KOPT-K1 (cell line): ENCODE measurements around the gene SIT1.
"Not testable (repeated sequence)": the region's sequence is repeated elsewhere in the genome, so short reads cannot be mapped to it uniquely, and the experiment has no call there.

Source experiments
- H3K27ac ChIP-seq: fragments of 200-600 bp; sonication (generic); 2 replicates; pipeline ENCODE4 v1.5.1; 2016; ENCODE audit warnings: antibody characterized with exemption, mild to moderate bottlenecking, low read depth, low read length; ENCODE audit not compliant: poor library complexity, severe bottlenecking
- H3K36me3 ChIP-seq: fragments of 200-600 bp; sonication (generic); 2 replicates; pipeline ENCODE4 v1.5.1; 2017; ENCODE audit warnings: antibody characterized with exemption, mild to moderate bottlenecking, low read length, moderate library complexity; ENCODE audit not compliant: insufficient read depth
- H3K9me3 ChIP-seq: fragments of 200-600 bp; sonication (generic); 2 replicates; pipeline ENCODE4 v1.5.1; 2017; ENCODE audit warnings: antibody characterized with exemption, low read length, mild to moderate bottlenecking; ENCODE audit not compliant: insufficient read depth, poor library complexity, severe bottlenecking

SIT1 gene

DNA sequence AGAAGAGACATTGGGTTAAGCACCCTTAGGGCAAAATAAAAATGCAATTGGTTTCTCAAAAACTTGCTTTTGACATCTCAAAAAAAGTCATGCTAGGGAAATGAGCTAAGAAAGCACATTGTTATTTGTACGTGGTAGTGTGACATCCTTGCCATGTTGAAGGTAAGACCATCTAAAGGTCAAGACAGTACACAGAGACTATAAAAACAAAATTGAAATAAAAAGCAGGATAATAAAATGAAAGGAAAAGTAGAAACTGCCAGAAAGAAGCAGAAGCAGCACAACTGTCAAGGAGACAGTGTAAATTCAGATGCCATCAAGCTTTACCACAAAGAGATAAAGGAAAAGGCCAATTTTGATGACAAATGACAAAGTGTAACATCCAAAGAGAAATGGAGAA, 11.5 kb downstream of the SIT1 start:
- H3K9me3 ChIP-seq, H3K27ac ChIP-seq, H3K36me3 ChIP-seq: not testable (repeated sequence)

DNA sequence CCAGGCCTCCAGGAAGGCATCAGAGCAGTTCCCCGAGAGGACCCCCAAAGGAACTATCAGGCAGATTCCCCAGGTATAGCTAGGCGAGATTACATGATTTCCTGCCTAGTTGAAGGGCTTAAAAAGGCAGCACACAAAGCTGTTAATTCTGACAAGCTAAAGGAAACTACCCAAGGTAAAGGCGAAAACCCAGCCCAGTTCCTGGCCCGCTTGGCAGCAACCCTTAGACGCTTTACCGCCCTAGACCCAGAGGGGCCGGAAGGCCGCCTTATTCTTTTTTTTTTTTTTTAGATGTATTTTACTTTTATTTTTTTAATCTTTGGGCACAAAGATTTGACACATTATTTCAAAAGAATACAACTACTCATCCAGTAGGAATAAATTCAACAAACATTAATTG, 12.0 kb downstream of the SIT1 start:
- not testable (repeated sequence) for H3K36me3 ChIP-seq, H3K27ac ChIP-seq, H3K9me3 ChIP-seq

DNA sequence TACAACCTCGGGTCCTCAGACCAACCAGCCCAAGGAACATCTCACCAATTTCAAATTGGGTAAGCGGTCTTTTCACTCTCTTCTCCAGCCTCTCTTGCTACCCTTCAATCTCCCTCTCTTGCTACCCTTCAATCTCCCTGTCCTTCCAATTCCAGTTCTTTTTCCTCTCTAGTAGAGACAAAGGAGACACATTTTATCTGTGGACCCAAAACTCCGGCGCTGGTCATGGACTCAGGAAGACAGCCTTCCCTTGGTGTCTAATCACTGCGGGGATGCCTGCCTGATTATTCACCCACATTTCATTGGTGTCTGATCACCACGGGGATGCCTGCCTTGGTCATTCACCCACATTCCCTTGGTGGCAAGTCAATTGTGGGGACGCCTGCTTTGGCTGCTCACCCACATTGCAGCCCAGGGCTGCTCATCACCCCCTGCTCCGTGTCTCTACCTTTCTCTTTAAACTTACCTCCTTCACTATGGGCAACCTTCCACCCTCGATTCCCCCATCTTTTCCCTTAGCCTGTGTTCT, 13.2 kb downstream of the SIT1 start:
- H3K27ac ChIP-seq, H3K36me3 ChIP-seq, H3K9me3 ChIP-seq: not testable (repeated sequence)

DNA sequence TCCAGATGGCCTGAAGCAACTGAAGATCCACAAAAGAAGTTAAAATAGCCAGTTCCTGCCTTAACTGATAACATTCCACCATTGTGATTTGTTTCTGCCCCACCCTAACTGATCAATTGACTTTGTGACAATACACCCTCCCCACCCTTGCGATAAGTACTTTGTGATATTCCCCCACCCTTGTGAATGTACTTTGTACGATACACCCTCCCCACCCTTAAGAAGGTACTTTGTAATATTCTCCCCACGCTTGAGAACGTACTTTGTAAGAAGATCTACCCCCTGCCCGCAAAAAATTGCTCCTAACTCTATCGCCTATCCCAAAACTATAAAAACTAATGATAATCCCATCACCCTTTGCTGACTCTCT, 13.9 kb downstream of the SIT1 start:
- not testable (repeated sequence) for H3K36me3 ChIP-seq, H3K9me3 ChIP-seq, H3K27ac ChIP-seq

DNA sequence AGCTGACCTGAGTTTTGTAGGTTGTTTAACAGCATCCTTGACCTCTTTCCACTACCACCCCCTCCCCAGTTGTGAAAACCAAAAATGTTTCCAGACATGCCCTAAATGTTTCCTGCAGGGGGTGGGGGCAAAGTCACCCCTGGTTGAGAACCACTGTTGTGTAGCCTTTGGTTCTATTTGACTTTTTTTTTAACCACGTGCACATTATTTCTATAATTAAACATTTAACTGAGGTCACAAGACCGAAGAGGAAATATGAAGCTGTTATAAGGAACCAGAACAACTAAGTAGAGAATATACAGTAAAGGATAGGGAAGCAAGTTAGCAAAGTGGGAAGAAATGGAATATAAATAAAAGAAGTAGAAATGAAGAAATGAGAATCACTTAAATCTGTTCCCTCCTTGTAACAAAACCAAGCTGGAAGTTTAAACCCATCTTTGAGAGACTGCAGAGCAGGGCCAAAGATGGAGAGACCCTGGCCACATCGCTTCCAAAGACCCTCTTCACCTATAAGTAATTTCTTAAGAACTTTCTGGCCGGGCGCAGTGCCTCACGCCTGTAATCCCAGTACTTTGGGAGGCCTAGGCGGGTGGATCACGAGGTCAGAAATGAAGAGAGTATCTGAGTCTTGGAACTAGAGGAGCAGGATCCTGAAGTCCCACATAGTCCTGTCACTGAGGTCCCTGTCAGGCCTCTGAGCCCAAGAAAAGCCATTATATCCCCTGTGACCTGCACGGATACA, 14.4 kb downstream of the SIT1 start:
- no peaks in the 10 kb centered on the region for H3K9me3 ChIP-seq
- H3K36me3 ChIP-seq, result no peaks in the 10 kb centered on the region
- H3K27ac ChIP-seq, result no peak overlapping the region

DNA sequence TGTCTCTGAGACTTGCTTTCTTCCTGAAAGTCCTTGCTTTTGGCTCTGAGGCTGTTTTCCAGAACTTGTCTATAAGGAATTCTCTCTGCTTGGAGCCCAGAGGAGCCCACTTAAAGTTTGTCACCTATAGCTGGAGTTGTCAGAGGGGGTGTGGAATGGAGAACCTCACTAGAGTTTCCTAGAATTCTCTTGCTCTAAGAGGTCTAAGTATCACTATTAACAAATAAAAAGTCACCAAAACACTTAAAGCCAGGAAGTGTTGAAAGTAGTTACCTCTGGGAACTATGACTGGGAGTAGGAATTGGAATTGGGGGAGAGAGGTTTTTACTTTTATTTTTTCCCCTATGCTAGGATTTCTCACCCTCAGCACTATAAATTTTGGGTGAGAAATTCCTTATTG, 15.0 kb downstream of the SIT1 start:
- no peak overlapping the region for H3K27ac ChIP-seq
- H3K36me3 ChIP-seq, result no peaks in the 10 kb centered on the region
- H3K9me3 ChIP-seq, result no peaks in the 10 kb centered on the region

DNA sequence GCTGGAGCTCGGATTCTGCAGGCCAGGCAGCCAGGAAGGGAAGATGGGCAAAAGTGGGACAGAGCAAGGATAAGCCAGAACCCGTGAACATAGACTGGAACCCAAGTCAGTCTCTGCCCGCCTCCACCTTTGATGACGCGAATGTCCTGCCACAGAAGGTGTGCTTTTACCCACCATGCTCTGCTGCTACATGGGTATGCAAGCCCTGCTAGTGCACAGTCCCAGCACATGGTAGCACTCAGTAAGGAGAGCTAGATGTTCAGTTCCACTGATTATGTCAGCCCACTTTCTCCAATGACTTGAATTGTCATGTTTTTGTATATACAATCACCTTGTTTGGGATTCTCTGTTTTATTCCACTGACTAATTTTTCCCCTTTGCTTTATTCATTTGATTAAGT, 21.1 kb downstream of the SIT1 start:
- Histone ChIP-seq H3K9me3 (no peaks in the 10 kb centered on the region), H3K36me3 (no peaks in the 10 kb centered on the region), H3K27ac (no peak overlapping the region)

DNA sequence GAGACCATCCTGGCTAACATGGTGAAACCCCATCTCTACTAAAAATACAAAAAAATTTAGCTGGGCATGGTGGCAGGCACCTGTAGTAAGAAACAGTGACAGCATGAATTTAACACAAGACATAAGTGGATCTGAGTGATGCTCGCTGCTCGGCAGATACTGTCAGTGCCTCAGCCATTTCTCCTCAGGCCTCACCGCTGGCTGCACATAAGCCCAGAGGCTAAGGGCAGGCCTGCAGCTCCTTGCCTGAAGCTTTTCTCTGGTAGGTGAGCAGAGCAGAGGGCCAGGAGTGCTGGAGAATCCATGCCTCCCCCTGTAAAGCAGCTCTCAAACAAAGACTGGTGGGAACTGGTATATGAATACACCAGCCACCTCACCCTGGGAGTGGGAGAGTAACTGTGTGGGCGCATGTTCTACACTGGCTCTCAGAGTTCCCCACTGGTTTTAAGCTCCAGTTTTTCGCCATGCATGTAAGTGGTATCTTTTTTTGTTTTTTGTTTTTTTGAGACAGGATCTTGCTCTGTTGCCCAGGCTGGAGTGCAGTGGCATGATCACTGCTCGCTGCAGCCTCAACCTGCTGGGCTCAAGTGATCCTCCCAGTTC, 22.2 kb downstream of the SIT1 start:
- Histone ChIP-seq H3K9me3 (no peaks in the 10 kb centered on the region), H3K36me3 (no peaks in the 10 kb centered on the region), H3K27ac (no peak overlapping the region)

DNA sequence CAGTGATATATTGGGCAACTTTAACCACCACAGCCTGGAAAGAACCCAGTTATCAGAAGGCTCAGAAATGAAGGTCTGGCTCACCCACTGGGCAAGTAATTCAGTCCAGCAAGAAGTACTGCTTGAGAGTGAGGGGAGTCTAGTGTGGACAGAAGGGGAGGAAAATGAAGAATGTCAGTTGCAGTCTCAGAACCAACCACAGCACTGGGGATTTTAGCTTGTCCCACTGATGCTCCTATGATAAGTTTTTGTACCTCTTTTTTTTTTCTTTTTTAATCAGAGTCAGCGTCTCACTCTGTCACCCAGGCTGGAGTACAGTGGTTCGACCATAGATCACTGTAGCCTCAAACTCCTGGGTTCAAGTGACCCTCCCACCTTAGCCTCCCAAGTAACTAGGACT, 23.2 kb downstream of the SIT1 start:
- Histone ChIP-seq H3K36me3 (no peaks in the 10 kb centered on the region), H3K9me3 (no peaks in the 10 kb centered on the region), H3K27ac (no peak overlapping the region)

DNA sequence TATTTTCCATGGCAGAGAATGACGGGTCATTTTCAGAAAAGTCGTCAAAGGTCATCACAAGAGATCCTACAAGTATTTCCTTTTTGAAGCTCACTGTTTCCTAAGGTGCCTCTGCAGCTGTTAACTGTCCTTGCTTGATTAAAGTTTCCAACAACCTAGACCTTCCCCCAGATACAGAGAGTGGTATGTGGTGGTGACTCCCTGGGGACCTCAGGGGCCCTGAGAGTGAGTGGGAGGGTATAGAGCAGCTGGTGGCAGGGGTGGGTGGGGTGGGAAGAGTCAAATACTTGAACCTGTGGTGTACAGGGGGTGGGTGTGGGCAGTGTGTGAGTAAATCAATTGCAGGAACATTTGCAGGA, 31.0 kb downstream of the SIT1 start:
- H3K27ac ChIP-seq, result peak overlapping the region; percentile 66
- no peaks in the 10 kb centered on the region for H3K36me3 ChIP-seq
- H3K9me3 ChIP-seq, result no peaks in the 10 kb centered on the region

DNA sequence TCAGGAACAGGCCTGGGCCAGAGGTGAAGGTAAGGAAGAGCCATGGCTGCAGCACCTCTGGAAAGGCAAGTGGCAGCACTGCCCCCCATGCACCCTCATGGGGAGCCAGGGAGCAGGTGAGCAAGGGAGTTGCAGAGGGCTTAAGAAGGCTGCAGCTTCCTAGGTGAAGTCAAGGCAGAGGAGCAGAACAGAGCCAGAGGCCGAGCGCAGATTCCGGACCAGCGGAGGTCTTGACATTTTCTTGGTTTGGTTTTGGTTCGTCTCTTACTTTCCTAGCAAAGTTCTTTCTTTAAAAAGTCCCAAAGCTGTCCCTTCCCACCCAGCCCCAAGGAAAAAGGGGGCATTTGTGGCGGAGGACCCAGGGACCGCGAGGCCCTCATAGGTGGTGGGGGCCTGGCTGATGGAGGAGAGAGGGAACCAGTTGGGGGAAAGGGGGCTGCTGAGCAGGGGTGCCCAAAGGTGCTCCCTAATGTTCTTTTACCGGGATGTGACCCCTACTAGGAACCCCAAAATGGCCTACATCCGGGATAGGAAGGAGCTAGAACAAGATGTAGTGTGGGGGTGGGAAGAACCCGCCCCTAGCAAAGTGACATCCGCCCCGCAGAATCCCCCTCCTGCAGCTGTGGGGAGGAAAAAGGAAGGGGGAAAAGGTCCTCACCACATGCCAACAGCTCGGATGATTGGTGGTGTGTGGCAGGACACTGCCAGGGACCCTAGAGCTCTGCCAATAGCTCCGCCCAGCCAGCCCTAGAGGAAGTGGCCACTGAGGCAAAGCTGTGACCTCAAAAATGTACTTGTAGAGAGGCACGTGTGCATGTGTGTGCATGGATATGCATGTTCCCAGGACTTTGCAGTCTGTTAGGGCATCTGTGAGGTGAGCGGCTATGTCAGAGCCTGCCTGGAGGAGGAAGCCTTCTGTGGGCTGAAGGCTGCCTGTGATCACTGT, 31.6 kb downstream of the SIT1 start:
- H3K36me3 ChIP-seq, result no peaks in the 10 kb centered on the region
- H3K9me3 ChIP-seq, result no peaks in the 10 kb centered on the region
- H3K27ac ChIP-seq, result peak overlapping the region; percentile 66

DNA sequence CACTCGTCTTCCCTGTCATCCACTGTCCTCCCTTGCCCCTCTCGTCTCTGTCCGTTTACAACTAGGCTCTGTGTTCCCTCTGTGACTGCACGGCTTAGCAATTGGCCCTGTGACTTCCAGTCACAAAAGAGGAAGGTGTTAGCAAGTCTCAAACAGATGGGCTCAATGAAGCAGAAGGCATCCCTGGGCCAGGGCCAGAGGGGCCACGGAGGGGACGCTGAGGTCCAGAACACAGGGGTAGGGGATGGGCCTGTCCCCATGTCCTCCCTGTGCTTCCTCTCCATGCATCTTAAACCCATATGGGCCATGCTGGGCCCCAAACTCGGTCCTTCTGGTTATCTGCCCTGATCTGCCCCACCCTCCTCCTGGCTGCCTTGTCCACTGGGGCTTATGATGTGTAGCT, 32.4 kb downstream of the SIT1 start, which contains the start of gene CD72:
Gene CD72, minus strand, starts transcription at position 89 of the 403 bp plus-strand sequence. CDS start 110 bp downstream, outside the sequence.
- Histone ChIP-seq H3K36me3 (no peaks in the 10 kb centered on the region), H3K27ac (peak within 1 kb of the TSS; percentile 66), H3K9me3 (no peaks in the 10 kb centered on the region)

DNA sequence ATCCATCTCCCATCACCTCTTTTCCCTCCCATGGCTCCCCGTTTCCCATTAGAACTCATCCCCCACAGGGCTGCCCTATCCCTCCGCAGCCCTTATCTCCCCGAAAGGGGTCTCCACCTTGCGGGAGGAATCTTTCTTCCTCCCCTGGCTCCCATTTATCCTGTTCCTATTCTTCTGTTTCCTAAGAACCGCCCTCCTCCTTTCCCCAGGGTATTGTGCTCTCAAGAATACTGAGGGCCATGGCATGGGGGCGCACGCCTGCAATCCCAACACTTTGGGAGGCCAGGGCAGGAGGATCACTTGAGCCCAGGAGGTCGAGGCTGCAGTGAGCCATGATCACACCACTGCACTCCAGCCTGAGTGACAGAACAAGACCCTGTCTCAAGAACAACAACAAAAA, 33.2 kb downstream of the SIT1 start:
- H3K36me3 ChIP-seq, result no peaks in the 10 kb centered on the region
- H3K27ac ChIP-seq, result no peak overlapping the region
- H3K9me3 ChIP-seq, result no peaks in the 10 kb centered on the region

DNA sequence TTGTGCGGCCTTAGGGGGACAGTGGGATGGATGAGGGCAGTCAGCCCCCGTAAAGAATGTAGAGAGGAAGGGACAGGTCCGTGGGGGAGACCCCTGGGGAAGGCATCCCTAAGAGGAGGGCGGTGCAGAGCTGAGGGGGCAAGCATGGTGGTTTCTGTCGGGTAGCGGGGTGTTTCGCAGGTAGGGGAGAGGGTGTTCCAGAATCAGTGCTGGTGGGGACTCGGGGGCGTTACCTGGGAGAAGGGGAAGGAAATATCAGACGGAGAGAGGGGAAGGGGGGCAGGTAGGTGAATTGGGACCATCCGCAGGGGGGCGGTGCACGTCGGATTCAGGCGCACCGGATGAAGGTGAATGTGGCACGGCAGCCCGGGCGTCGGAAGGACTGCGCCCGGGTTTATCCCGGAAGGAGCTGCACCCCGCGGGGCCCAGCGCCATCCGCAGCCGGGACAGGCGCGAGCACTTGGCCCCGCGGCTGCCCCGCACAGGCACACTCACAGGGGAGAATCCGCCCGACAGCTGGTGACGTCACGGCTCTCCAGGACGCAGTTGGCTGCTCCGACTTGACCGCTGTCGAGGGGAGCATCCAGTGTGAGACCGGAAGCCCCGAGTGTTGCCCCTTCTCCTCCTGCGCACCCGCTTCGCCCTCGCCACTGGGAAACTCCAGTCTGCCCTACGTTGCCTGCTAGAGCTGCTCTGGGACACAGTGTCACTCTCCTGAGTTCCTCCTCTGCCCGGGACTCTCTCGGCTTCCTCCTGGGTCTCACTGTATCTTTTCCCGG, 33.9 kb downstream of the SIT1 start:
- Histone ChIP-seq H3K9me3 (no peaks in the 10 kb centered on the region), H3K36me3 (no peaks in the 10 kb centered on the region), H3K27ac (no peak overlapping the region)
